MM.1S (cell line): Measurements from ENCODE around the gene PSTPIP1.

Experiments
- EZH2 ChIP-seq: fragments of 300-600 bp; sonication (generic); optimal IDR thresholded peaks from 2 replicates; pipeline ENCODE3; 2017; ENCODE audit warnings: low read depth, mild to moderate bottlenecking, antibody characterized with exemption, low read length, mixed read lengths
- TF ChIP-seq, protein P1 (sequence below): fragments of 300-600 bp; sonication (generic); IDR thresholded peaks from 2 replicates; pipeline ENCODE4 v1.5.1; 2016; ENCODE audit warnings: antibody characterized with exemption, low read length, mixed read lengths

DNA sequence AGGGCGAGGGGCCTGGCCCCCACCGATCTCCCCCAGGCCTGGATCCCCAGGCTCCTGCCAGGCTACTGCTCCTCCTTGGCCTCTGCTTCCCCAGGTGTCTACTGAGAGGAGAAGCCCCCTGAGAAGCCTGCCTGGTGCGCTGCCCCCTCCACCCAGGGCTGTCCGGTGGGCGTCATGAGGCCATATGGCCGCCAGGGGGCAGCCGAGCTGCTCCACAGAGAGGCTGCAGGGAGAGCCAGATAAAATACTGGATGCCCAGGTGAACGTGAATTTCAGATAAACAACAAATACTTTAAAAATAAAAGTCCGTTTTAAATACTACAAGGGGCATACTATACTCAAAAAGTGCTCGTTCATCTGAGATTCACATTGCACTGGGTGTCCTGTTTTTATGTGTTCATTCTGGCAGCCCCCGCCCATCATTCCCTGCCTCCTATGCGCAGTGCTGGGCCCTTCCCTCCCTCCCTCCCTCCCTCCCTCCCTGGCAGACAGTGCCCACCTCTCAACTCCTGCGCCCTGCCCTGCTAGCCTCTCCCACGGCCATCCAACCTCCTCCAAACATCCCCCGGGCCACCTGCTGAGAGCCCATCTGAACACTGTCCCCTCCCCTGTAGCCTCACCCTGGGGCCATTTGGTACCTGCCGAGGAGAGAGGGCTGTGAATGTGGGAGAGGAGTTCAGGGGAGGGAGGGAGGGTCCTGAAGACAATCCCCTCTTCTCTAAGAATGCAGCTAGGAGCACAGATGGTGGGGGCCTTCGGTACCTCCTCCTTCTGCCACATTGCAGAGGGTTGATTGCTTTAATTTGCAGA, 29.6 kb downstream of the PSTPIP1 start:
- TF ChIP-seq, protein P1, sequence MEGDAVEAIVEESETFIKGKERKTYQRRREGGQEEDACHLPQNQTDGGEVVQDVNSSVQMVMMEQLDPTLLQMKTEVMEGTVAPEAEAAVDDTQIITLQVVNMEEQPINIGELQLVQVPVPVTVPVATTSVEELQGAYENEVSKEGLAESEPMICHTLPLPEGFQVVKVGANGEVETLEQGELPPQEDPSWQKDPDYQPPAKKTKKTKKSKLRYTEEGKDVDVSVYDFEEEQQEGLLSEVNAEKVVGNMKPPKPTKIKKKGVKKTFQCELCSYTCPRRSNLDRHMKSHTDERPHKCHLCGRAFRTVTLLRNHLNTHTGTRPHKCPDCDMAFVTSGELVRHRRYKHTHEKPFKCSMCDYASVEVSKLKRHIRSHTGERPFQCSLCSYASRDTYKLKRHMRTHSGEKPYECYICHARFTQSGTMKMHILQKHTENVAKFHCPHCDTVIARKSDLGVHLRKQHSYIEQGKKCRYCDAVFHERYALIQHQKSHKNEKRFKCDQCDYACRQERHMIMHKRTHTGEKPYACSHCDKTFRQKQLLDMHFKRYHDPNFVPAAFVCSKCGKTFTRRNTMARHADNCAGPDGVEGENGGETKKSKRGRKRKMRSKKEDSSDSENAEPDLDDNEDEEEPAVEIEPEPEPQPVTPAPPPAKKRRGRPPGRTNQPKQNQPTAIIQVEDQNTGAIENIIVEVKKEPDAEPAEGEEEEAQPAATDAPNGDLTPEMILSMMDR: peak; percentile 96
- TF ChIP-seq EZH2: no peak
